DMS153 treated with DMSO at 0.1 percent for 48 hours (cell line): ENCODE measurements around the gene SLC6A19.

Experiments
- DNase-seq: peaks from one replicate; lab custom pipeline; 2025; ENCODE audit not compliant: unreplicated experiment; lab: John Stamatoyannopoulos, UW

Gene SLC6A19

GRCh38 chr5:1208221-1208742, 6.9 kb downstream of the SLC6A19 start:
- no peak for DNase-seq

- DNase-seq: peak; percentile 59
These were observed 7.5 kb downstream of the SLC6A19 start for GRCh38 chr5:1208743-1209488.

DNA sequence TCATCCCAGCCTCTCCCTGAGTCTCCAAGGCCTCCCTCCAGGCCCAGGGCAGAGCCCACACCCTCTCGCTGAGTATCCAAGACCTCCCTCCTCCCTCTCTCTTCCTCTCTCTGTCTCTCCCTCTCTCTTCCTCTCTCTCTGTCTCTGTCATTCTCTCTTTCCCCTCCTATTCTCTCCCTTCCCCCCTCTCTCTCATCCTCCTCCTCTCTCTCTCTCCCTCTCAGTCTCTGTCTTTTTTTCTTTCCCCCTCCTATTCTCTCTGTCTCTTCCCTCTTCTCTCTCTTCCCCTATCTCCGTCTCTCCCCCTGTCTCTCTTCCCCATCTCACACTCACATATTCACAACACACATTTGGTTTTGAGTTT, 8.1 kb downstream of the SLC6A19 start:
- no peak for DNase-seq

DNA sequence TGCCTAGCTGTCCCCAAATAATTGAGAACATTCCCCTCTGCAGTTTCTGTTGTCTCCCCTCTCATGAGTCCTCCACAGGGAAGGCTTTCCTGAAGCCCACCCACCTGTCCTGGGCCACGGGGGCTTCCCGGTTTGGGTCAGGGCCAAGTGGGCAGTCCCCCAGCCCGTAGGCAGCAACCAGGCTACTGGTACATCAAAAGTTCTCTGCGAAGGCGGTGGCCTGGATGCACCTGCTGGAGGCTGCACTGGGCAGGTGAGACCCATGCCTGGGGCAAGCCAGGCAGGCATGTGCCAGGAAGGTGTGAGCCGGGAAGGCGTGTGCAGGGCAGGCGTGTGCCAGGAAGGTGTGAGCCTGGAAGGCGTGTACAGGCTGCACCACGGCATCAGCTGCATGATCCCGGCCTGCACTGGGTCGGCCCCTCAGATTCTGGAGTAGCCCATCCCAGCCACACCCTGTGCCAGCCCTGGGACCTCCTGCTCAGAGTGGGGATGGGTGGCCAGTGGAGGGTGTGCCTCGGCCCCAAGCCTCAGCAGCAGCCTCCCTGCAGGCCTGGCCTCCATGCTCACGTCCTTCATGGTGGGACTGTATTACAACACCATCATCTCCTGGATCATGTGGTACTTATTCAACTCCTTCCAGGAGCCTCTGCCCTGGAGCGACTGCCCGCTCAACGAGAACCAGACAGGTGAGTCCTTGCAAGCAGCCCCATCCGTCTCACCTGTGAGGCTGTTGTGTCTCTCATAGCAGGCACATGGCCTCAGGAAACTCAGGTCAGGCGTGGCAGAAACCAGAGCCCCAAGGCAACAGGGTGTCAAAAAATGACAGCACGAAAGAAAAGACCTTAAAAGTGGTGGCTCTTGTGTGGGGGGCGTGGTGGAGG, 8.7 kb downstream of the SLC6A19 start:
- no peak for DNase-seq

DNA sequence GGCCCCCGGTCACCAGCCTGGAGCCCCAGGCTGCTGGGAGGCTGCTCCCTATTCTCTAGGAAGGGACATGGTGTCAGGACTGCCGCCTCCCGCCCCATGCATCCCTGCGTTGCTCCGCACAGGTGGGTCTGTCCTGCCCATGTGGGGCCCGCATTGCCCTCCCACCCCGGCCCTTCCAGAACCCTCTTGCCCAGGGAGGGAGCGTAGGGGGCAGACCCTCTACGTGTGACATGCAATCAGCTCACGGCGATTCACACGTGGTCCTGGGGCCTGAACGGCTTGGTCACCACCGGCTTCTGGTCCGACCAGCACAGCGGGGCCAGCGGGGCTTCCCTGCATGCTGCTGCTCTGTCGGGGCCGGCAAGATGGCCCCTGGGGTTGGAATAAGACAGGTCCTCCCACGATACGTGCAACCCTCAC, 9.4 kb downstream of the SLC6A19 start:
- DNase-seq: no peak

GRCh38 chr5:1211701-1212100, 10.3 kb downstream of the SLC6A19 start:
- DNase-seq: no peak

DNA sequence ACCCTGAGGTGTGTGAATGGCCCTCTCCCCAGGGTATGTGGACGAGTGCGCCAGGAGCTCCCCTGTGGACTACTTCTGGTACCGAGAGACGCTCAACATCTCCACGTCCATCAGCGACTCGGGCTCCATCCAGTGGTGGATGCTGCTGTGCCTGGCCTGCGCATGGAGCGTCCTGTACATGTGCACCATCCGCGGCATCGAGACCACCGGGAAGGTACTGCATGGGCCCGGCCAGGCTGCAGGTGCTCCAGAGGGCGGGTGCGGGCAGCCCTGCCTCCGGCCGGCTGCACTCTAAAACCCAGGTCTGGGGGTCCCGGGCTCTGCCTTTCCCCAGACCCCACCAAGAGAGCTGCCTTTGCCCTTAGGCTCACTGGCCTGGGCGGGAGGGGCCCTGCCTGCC, 10.9 kb downstream of the SLC6A19 start:
- no peak for DNase-seq

DNA sequence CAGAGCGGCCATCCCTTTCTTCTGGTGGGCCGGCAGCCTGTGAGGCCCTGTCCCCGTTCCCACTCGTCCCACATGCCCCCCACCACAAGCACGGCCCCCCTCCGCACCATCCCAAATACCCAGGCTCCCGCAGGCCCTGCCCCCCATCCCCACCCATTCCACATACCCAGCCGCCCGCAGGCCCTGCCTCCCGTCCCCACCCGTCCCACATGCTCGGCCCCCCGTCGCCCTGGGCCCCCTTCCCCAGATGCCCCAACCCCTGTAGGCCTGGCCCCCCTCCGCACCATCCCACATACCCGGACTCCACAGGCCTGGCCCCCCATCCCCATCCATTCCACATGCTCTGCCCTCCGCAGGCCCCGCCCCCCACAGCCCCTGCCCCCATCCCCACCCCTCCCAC, 11.5 kb downstream of the SLC6A19 start:
- no peak for DNase-seq

DNA sequence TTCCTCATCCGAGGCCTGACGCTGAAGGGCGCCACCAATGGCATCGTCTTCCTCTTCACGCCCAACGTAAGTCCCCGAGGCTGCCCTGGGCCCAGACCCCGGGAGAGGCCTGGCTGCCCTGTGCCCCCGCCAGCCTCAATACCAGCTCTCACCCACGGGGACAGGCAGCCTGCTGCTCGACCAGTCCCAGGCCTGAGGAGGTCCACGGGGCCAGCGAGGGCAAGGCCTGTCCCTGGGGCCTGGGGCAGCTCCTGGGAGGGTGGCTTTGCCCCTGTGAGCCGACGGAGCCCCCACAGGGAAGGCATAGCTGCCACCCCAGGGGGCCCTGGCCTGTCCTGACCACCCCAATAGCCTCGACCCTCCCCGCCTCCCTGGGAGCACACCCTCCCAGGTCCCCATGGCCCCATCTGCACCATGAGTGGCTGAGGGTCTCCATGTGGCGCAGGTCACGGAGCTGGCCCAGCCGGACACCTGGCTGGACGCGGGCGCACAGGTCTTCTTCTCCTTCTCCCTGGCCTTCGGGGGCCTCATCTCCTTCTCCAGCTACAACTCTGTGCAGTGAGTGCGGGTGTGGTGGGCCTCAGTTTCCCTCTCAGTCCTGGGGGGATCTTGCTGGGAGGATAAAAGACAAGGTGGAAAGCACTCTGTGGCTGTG, 12.2 kb downstream of the SLC6A19 start:
- no peak for DNase-seq

- DNase-seq: no peak
These were observed 13.0 kb downstream of the SLC6A19 start for GRCh38 chr5:1214163-1214935.

DNA sequence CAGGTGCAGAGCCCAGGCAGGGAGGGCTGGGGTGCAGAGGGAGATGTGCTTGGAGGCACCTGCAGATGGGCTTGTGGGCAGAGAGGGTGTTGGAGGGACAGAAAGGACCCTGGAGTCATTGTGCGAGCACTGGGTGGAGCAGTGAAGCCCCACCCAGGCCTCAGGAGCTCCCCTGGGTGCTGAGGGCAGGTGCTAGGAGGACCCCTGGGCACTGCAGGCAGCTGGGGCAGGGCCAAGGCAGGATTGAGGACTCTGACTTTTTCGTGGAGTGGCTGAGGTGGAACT, 13.5 kb downstream of the SLC6A19 start:
- DNase-seq: no peak

- DNase-seq: no peak
These were observed 14.1 kb downstream of the SLC6A19 start for GRCh38 chr5:1215320-1216096.

DNA sequence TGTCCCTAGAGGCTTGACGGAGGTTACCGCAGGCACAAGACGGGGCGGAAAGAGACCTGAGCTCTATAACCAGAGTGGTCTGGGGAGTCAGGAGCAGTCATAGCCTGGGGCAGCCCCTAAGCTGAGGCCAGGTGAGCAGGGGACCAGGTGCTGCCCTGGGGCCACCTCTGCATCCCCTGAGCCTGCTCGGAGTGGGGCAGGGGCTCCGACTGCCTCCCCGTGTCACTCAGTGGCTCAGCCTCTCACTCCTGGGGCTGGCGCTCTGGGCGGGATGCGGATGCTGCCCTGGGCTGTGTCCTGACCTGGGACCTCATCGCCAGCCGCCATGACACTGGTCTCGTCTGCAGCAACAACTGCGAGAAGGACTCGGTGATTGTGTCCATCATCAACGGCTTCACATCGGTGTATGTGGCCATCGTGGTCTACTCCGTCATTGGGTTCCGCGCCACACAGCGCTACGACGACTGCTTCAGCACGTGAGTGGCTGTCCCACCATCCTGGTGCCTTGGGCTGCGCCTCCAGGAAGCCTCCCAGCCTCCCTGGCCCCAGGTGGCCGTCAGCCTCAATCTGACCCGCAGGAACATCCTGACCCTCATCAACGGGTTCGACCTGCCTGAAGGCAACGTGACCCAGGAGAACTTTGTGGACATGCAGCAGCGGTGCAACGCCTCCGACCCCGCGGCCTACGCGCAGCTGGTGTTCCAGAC, 15.0 kb downstream of the SLC6A19 start:
- no peak for DNase-seq

DNA sequence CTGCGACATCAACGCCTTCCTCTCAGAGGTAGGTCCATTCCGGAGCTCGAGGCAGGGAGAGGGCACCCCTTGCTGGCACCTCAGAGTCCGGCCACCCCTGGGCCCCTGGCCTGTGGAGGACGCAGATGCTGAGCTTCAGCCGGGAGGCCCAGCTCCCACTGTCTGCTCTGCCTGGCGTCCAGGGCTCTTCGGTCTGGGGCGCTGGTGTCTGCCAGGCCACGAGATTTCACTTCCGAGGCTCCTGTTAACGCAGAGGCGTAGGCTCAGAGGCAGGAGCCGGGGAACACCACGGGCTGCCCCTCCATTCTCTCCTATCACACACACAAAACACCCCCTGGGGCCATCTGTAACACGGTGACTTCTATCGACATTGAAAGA, 15.5 kb downstream of the SLC6A19 start:
- DNase-seq: no peak

DNA sequence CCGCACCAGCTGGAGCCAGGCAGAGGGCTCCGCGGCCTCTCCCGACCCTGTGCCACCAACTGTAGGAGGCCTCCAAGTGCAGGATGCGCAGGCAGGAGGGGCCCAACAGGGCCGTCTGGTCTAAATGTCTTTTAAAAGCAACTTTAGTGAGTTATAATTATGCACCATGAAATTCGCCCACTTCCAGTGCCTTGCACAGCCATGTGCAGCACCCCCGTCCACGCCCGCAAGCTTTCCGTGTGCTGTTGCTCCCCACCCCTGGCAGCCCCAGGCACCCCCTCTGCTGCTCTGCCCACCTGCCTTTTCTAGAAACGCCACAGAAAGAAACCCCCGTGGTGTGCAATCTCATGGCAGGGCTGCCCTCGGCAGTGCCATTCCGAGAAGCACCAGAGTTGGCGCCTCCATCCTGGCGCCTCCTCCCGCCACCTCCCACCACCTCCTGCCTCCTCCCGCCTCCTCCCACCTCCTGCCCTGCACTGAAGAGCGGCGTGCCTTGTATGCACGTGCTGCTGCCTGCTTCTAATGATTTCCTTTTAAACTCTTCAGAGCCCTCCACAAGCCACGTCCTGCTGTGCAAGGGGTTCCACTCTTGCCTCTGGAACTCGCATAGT, 16.3 kb downstream of the SLC6A19 start:
- no peak for DNase-seq

DNA sequence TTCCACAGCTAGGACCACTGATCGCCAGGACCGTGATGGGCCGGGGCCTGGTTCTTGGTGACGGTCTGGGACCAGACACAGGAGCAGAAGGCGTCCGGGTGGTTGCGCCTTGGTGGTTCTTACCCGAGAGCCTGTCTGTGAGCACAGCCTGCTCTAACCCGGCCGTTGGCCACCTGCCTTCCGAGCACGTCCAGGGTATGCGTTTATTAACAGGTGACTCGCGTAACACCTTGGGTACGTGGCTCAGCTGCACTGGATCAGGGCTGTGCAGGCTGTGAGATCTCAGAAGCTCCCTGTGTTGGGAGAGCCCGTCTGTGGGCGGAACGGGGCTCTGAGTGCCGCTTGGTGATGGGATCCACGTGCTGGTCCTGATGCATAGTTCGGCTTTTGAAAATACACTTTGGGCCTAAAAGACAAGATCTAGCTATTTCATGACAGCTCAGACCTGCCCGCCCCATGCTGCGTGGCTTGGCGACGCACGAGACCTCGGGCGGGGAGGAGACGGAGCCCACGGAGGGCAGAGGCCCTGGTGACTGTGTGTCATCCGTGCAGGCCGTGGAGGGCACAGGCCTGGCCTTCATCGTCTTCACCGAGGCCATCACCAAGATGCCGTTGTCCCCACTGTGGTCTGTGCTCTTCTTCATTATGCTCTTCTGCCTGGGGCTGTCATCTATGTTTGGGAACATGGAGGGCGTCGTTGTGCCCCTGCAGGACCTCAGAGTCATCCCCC, 17.1 kb downstream of the SLC6A19 start:
- DNase-seq: no peak

DNA sequence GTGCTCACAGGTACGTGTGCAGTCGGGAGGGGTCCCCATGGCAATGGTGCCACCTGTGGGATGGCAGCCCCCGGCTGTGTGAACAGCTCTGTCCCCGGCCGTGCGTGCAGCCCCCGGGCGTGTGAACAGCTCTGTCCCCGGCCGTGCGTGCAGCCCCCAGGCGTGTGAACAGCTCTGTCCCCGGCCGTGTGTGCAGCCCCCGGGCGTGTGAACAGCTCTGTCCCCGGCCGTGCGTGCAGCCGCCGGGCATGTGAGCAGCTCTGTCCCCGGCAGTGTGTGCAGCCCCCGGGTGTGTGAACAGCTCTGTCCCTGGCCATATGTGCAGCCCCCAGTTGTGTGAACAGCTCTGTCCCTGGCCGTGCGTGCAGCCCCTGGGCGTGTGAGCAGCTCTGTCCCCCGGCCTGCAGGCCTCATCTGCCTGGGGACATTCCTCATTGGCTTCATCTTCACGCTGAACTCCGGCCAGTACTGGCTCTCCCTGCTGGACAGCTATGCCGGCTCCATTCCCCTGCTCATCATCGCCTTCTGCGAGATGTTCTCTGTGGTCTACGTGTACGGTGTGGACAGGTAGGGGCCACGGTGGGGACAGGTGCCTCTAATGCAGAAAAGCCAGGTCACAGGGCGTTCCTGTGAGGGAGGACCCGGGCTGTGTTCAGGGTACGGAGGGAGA, 17.8 kb downstream of the SLC6A19 start:
- DNase-seq: no peak

- no peak for DNase-seq
These were observed 18.3 kb downstream of the SLC6A19 start for GRCh38 chr5:1219768-1220100.
